Astrocyte of the cerebellum (primary cell): Measurements from ENCODE around the gene RPUSD1.

Experiments
- DNase-seq: peaks from one replicate; pipeline ENCODE4 v3.0.0-alpha.2; 2011; ENCODE audit warnings: low read depth
- H3K4me3 ChIP-seq: 2 replicates; pipeline ENCODE4 v1.5.1; 2011; ENCODE audit warnings: mild to moderate bottlenecking, low read depth, low read length, moderate library complexity
- CTCF ChIP-seq: IDR thresholded peaks from 2 replicates; pipeline ENCODE4 v1.5.1; 2012; ENCODE audit warnings: low read length, low read depth, moderate library complexity, mild to moderate bottlenecking; ENCODE audit errors: missing control alignments
- in situ Hi-C: cut with HindIII; loops from 2 replicates; pipeline ENCODE4 v1.10.0; 2017; ENCODE audit warnings: low sequenced_read_pairs

Gene RPUSD1

GRCh38 chr16:795580-796229 is 7.5 kb upstream of the RPUSD1 start:
- in situ Hi-C loops: no loop called here
- DNase-seq: no peak
- TF ChIP-seq CTCF: no peak
- no peak overlapping the region for H3K4me3 ChIP-seq

- DNase-seq: no peak
- TF ChIP-seq CTCF: no peak
- in situ Hi-C loops: no loop called here
- no peak overlapping the region for H3K4me3 ChIP-seq
Measured at GRCh38 chr16:794853-795466, 6.8 kb upstream of the RPUSD1 start.

- in situ Hi-C loops: no loop called here
- no peak overlapping the region for H3K4me3 ChIP-seq
Measured at GRCh38 chr16:794091-794822, 6.1 kb upstream of the RPUSD1 start.

GRCh38 chr16:793414-793813 is 5.2 kb upstream of the RPUSD1 start:
- H3K4me3 ChIP-seq: no peak overlapping the region
- TF ChIP-seq CTCF: no peak
- no peak for DNase-seq
- in situ Hi-C loops: no loop called here

More at GRCh38 chr16:794091-794822, 6.1 kb upstream of the RPUSD1 start:
- no peak for TF ChIP-seq CTCF
- DNase-seq: no peak

GRCh38 chr16:792221-792995 is 4.2 kb upstream of the RPUSD1 start:
- no peak for TF ChIP-seq CTCF
- in situ Hi-C loops: no loop called here
- no peak for DNase-seq
- no peak overlapping the region for H3K4me3 ChIP-seq

GRCh38 chr16:791131-791530 is 3.0 kb upstream of the RPUSD1 start:
- in situ Hi-C loops: no loop called here
- no peak for DNase-seq
- H3K4me3 ChIP-seq: no peak overlapping the region
- no peak for TF ChIP-seq CTCF
